HG03060 (cell line): ENCODE measurements around the gene ZNF862.
"Not testable (repeated sequence)": the region's sequence is repeated elsewhere in the genome, so short reads cannot be mapped to it uniquely, and the experiment has no call there.

Experiments used
- ATAC-seq: cut with Tn5 transposase; IDR thresholded peaks from one replicate; pipeline ENCODE4 v1.9.1; 2021; ENCODE audit warnings: low read depth, moderate number of reproducible peaks; ENCODE audit not compliant: unreplicated experiment

The ZNF862 gene

DNA sequence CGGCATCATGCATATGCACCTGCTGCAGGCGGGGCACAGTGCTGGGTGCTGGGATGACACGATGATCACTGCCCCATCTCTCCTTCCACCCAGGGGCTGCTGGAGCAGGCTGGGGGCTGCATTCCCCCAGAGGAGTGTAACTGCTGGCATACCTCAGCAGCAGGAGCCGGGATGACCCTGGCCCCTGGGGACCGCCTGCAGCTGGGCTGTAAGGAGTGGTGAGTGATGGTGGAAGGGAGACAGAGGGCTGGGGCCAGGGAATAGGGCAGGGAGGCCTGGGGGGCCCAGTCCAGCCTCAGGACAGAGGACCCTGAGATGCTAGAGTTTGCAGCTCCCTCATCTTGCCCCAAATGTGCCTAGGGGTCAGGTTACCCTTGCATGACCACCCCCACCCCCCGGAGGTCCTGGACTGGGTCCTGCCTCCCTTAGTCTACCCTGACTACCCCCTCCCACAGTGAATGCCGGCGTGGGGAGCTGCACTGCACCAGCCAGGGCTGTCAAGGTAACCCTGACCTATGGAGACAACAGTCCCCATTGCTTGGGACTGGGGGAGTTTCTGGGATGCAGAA, 14.5 kb upstream of the ZNF862 start:
- no peak for ATAC-seq

DNA sequence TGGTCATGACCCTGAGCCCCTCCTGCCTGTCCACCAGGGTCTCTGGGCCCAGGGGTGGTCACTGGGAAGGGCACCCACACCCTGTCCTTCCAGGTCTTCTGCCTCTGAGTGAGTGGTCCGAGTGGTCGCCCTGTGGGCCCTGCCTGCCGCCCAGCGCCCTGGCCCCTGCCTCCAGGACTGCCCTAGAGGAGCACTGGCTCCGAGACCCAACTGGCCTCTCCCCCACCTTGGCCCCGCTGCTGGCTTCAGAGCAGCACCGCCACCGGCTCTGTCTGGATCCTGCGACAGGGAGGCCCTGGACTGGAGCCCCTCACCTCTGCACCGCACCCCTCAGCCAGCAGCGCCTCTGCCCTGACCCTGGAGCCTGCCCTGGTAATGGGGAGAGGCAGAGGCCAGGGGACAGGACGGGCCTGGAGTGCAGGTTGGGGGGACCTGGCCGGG, 13.9 kb upstream of the ZNF862 start:
- ATAC-seq, result no peak

DNA sequence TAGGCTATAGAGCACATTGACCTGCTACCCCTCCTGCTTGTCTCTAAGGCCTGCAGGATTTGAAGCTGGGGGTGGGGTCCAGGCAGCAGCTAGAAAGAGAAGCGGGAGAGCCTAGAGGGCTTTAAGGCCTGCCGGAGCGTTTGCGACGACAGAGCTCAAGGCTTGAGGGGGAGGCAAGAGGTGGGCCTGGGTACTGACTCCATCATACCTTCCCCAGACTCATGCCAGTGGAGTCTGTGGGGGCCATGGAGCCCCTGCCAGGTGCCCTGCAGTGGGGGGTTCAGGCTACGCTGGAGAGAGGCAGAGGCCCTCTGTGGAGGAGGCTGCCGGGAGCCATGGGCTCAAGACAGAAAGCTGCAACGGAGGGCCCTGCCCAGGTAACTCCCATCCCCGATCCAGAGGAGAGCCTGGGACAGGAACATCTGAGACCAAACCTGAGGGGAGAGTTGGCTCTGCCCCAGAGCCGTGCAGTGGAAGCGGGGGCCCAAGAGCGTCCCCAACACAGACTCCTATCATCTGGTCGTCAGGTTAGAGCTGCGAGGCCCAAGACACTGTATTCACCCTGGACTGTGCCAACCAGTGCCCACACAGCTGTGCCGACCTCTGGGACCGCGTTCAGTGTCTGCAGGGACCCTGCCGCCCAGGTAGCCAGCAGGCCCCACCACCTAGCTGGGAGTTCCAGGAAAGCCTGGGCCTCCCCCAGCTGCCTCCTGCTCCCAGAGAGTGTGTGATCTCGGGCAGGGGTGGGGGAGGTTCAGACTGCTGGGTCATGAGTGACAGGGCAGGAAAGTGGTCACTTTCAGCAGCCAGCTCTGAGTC, 13.2 kb upstream of the ZNF862 start:
- no peak for ATAC-seq

DNA sequence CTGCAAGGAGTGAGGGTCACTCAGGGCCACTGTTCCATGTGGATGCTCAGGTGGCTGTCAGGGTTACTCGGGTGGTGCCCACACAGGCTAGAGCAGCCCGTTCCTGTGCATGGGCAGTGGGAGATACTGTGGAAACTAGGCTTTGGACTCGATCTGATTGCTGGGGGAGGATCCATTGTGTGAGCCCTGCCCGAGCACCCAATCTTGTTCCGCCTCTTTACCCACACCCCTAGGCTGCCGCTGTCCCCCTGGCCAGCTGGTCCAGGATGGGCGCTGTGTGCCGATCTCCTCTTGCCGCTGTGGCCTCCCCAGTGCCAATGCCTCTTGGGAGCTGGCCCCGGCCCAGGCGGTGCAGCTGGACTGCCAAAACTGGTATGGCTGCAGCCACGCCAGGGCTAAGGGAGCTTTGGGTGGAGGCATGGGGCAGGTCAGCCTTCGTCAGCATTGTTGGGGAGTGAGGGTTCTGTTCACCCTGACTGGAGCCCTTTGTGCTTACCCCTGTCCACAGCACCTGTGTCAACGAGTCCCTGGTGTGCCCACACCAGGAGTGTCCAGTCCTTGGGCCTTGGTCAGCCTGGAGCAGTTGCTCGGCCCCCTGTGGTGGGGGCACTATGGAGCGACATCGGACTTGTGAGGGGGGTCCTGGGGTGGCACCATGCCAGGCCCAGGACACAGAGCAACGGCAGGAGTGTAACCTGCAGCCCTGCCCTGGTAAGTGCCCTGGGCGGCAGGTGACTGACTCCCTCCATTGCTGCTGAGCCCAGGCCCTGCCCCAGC, 12.4 kb upstream of the ZNF862 start:
- no peak for ATAC-seq

DNA sequence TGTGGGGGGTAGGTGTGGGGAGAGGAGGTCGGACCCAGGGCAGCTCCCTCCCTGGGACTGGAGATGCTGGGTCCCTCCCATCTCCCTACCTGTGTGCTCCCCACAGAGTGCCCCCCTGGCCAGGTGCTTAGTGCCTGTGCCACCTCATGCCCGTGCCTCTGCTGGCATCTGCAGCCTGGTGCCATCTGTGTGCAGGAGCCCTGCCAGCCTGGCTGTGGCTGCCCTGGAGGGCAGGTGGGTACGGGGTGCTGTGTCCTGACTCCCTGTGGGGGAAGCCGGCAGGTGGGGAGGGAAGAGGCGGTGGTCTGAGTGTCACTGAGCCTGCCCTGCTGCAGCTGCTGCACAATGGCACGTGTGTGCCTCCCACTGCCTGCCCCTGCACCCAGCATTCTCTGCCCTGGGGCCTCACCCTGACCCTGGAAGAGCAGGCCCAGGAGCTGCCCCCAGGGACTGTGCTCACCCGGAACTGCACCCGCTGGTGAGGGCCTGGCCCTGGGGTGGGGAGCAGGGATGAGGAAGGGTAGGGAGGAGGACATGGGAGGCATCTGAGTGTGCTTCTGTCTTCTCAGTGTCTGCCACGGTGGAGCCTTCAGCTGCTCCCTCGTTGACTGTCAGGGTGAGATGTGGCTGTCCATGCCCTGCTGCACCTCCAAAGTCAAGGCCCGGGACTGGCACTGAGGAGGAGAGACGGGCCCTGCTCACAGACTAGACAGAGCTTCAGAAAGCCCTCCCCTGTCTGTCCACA, 11.7 kb upstream of the ZNF862 start:
- no peak for ATAC-seq

DNA sequence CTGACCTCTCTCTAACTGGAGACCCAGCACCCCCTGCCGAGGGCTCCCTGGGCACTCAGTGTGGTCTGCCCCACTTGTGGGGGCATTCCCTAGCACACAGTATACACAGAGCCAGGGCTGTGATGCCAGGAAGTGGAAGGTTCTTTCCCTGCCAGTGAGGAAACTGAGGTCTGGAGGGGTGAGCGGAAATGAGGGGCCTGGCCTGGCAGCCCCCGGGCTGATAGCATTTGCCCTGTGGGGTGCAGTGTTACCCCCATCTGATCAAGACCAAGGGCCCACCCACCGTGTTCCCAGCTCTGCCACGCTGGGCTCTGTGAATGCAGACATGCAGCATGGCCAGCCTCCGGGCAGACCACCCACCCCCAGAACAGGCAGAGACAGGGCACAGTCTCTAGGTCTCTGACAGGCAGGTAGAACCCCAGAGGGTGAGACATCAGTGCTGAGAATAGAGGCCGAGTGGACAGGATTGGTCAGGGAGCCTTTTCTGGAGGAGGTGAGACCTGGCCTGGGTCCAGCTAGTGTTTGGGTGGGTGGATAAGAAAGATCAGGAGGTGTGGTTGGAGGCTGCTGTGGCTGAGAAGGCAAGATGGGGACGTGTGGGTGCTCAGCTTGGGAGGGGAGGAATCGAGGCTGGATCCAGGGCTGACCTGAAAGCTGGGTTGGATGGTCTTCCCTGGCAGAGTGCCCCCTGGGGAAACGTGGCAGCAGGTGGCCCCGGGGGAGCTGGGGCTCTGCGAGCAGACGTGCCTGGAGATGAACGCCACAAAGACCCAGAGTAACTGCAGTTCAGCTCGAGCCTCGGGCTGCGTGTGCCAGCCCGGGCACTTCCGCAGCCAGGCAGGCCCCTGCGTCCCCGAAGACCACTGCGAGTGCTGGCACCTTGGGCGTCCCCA, 10.8 kb upstream of the ZNF862 start:
- no peak for ATAC-seq

DNA sequence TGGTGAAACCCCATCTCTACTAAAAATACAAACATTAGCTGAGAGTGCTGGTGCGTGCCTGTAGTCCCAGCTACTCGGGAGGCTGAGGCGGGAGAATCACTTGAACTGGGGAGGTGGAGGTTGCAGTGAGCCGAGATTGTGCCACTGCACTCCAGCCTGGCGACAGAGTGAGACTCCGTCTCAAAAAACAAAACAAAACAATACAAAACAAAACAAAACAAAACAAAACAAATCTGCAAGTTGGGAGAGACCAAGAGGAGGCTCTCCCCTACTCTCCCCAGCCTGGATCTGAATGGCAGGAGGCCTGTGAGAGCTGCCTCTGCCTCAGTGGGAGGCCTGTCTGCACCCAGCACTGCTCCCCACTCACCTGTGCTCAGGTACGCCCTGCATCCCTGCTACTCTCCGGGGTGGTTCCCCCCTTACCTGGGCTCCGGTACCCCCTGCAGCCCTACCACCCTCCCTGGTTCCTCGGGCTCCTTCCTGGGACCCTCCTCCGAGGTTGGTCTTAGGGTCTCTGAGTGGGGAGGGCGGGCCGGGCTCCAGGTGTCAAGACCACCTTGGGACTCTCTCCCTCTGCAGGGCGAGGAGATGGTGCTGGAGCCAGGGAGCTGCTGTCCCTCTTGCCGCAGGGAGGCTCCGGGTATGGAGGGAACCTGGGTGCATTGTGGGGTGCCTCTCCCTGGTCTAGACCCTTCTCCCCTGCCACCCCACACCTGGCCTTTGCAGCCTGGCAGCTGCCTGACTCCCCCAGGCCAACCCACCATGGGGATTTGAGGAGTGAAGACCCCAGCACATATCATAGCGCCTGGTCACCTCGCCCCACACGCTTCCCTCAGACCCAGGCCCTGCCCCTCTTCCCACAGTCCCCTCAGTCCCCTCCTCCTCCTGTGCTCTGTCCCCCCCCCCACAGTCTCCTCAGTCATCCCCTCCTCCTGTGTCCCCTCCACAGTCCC, 9.5 kb upstream of the ZNF862 start:
- ATAC-seq, result no peak

DNA sequence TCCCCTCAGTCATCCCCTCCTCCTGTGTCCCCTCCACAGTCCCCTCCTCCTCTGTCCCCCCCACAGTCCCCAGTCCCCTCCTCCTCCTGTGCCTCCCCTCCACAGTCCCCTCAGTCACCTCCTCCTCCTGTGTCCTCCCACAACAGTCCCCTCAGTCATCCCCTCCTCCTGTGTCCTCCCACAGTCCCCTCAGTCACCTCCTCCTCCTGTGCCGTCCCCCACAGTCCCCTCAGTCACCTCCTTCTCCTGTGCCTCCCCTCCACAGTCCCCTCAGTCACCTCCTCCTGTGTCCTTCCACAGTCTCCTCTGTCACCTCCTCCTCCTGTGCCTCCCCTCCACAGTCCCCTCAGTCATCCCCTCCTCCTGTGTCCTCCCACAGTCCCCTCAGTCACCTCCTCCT, 7.6 kb upstream of the ZNF862 start:
- ATAC-seq, result not testable (repeated sequence)

DNA sequence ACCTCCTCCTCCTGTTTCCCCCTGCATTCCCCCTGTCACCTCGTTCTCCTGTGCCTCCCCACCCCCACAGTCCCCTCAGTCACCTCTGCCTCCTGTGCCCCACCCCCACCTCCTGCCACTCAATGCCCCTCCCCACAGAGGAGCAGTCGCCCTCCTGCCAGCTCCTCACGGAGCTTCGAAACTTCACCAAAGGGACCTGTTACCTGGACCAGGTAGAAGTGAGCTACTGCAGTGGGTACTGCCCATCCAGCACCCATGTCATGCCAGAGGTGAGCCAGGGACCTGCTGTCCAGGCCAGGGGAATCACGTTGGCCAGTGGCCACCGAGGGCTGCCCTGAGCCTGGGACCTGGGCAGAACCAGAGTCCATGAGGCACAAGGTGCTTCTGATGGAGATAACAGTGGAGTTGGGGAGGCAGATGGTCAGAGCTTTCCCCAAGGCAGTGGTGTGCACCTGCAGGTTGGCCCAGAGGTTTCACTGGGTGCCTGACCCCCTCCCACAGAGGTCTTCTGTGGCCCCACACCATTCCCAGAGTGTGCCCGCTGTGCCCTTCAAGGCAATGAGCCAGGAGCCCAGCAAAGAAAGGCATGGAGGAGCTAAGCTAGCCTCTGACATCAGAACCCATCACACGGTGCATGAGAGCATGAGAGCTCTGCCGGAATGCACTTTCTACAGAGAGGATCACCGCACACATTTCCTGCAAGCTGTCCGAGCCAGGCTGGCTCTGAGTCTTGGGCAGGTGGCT, 7.0 kb upstream of the ZNF862 start:
- ATAC-seq, result no peak

DNA sequence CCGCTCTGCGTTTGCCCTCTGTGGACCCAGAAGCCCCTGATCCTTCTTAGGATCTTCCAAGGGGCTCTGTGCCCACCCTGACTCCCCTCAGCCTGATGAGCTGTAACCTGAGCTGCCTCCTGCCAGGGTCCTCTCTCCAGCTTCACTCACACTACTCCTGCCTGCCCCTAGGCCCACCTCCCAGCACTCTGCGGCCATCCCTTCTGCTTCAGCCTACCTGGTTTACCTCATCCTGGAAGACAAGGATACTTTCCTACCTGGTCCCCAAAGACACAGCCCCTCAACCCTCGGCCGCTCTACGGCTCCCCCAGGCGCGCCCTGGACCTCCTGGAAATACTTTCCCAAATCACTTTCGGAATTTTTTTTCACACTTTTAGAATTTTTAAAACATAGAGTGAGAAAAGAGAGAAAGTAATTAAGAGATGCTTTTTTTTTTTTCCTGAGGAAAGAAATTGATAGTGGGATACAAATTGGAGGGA, 6.4 kb upstream of the ZNF862 start:
- ATAC-seq, result no peak

DNA sequence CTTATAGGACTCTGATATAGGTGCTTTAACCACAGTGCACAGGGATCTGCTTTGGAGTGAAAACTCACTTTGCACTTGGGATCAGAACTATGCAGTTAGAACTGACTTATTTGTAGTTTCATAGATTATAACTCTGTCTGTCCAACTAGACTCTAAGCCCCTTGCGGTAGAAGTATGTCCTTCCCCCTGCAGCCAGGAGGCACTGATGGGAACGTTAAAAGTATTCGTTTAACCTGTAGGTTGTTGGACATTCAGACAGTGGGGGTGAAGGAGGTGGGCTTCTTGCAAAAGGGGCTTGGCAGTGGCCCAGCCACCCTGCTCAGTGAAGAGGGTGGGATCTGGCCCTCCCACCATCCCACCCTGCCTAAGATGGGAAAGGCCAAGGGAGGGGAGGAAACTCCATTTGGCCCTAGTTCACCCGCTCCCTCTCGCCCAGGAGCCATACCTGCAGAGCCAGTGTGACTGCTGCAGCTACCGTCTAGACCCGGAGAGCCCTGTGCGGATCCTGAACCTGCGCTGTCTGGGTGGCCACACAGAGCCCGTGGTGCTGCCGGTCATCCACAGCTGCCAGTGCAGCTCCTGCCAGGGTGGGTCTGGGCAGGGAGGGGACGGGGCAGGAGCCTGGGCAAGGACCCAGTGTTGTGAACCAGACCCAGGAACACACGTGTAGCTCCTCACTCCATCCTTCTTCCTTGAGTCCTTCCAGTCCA, 5.7 kb upstream of the ZNF862 start:
- no peak for ATAC-seq

DNA sequence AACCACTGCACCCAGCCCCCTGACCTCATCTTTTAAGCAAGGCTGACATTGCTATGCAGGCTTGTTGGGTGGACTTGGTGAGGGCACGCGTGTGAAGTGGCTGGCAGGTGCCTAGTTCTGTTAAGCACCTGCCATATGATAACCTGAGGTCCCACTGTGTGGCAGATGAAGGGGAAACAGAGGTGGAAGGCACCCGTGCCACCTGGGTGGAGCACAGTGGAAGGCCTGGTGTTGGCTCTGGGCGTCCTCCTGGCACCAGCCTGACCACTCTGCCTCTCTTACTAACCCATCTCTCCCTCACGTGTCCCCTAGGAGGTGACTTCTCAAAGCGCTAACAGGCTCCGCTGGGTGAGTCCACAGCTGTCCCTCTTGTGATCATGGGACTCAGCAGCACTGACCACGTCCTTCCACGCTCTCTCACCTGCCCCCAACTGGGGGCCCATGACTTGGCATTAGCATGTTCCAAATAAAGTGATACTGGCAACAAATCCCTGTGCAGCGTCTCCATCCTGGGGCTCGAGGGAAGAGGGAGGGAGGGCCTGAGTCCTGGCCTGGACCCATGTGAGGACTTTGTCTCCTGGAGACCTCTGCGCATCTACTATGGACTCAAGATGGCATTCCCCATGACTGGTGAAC, 4.6 kb upstream of the ZNF862 start:
- no peak for ATAC-seq

DNA sequence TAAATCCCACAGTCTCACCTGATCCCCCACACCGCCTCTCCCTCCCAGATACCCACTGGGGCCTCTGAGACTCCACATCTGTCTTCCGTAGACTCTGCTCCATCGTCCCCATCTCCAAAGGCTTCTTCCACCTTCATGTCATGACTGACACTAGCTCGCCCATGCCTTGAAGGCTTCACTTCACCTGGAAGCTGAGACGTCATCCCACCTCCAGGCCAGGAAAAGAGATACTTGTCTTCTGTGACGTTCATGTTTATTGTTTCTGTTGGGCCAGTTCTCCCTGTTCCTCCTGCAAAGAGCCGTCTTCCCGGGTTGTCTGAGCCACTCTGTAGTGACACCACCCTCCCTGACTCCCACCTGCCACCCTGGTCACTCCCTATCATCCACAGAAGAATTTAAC, 3.6 kb upstream of the ZNF862 start:
- no peak for ATAC-seq

DNA sequence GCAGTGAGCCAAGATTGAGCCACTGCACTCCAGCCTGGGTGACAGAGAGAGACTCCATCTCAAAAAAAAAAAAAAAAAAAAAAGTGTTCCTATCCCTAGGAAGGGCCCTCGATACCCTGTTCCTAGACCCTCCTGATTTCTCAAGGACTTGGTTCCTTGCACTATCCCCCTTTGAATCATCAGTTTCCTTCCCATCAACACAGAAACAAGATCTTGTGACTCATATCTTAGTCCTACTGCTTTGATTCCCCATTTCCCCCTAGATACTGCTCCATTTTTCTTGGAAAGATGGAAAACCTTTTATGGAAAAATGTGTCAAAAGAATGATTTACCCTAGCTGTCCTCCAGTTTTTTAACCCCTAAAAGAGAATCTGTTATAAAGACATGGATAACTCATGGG, 1.7 kb upstream of the ZNF862 start:
- ATAC-seq, result no peak

DNA sequence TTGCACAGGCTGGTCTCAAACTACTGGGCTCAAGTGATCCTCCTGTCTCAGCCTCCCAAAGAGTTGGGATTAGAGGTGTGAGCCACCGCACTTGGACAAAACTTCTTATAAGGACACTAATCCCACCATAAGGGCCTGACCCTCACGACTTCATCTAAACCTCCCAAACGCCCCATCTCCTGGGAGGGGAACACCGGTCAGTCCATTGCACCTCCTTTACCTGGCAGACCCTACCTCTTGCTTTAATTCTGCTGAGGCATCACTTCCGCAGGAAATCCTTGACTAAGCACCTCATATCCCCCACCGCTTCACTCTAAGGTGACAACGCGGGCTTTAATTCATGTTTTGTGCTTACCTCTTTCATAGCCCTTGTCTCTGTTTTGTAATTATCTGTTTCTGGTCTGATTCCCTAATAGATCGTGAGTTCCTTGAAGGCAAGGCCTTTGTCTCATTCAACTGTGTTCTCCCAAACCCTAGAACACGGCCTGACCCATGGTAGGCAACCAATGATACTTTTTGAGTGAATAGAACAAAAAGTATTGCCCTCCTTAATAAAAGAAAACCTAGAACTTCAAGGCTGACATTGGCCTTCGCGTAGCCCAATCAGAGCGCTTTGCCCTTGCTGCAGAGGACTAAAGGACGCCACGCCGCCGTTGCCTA, 481 bp upstream of the ZNF862 start:
- ATAC-seq, result no peak

DNA sequence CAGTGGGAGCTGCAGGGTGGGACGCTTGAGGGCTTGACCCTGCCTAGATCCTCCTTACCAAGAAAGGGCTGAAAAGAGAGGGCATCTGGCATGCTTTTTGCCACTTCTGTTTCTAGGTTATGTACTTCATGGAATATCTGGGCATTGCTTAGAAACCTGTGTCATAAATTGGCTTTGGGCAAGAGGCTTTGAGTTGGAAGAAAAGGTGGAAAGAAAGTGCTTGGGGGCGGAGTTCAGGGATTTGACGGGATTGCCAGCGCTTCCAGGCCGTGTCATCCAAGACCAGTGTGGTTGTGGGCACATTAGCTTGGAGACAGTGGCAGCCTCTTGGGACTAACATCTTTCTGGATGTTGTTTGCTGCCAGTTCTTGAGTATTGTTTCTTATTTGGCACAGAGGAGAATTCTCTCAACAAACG, 825 bp downstream of the ZNF862 start:
- ATAC-seq, result no peak
